HG03066 (cell line): ENCODE data around the gene EVI2A.
"Not testable (repeated sequence)": the region's sequence is repeated elsewhere in the genome, so short reads cannot be mapped to it uniquely, and the experiment has no call there.

Source experiments
- ATAC-seq: cut with Tn5 transposase; IDR thresholded peaks from one replicate; pipeline ENCODE4 v1.9.1; 2021; ENCODE audit warnings: low read depth; ENCODE audit not compliant: unreplicated experiment

The EVI2A gene

GRCh38 chr17:31321481-31321880 lies at the start of gene EVI2A:
Gene EVI2A (minus strand): TSS chr17:31321622. CDS start chr17:31319013, 2,609 bp downstream.
- no peak for ATAC-seq

GRCh38 chr17:31369266-31369665 lies 47.8 kb upstream of the EVI2A start:
- ATAC-seq: no peak

GRCh38 chr17:31366088-31366487 lies 44.7 kb upstream of the EVI2A start:
- ATAC-seq: no peak

GRCh38 chr17:31364012-31364411 lies 42.6 kb upstream of the EVI2A start:
- no peak for ATAC-seq

- no peak for ATAC-seq
Observed at GRCh38 chr17:31357839-31358394, 36.5 kb upstream of the EVI2A start.

- ATAC-seq: no peak
Observed at GRCh38 chr17:31357091-31357490, 35.7 kb upstream of the EVI2A start.

- ATAC-seq: no peak
Observed at GRCh38 chr17:31355935-31356334, 34.5 kb upstream of the EVI2A start.

- no peak for ATAC-seq
Observed at GRCh38 chr17:31349454-31349853, 28.0 kb upstream of the EVI2A start.

- ATAC-seq: not testable (repeated sequence)
Observed at GRCh38 chr17:31345191-31345747, 23.8 kb upstream of the EVI2A start.

- ATAC-seq: no peak
Observed at GRCh38 chr17:31339906-31340661, 18.7 kb upstream of the EVI2A start.

- no peak for ATAC-seq
Observed at GRCh38 chr17:31329221-31329620, 7.8 kb upstream of the EVI2A start.

GRCh38 chr17:31328160-31328535 lies 6.7 kb upstream of the EVI2A start:
- ATAC-seq: no peak

- no peak for ATAC-seq
Observed at GRCh38 chr17:31327534-31328159, 6.2 kb upstream of the EVI2A start.

- no peak for ATAC-seq
Observed at GRCh38 chr17:31323551-31323950, 2.1 kb upstream of the EVI2A start.

- ATAC-seq: no peak
Observed at GRCh38 chr17:31321966-31322365, 544 bp upstream of the EVI2A start.

GRCh38 chr17:31320791-31321190 lies 631 bp downstream of the EVI2A start:
- no peak for ATAC-seq

GRCh38 chr17:31320241-31320640 lies 1.2 kb downstream of the EVI2A start:
- ATAC-seq: no peak

GRCh38 chr17:31318851-31319661 lies 2.4 kb downstream of the EVI2A start:
- no peak for ATAC-seq

GRCh38 chr17:31318298-31318801 lies 3.1 kb downstream of the EVI2A start:
- ATAC-seq: peak; percentile 47

- ATAC-seq: no peak
Observed at GRCh38 chr17:31314782-31315100, 6.7 kb downstream of the EVI2A start.
